Panc1 (cell line): Measurements from ENCODE around the gene CNGA4. TPM values are rescaled to one million over a fixed set of nuclear protein-coding genes. Genes with fewer than 3 reads are reported as not detected.

Experiments
- ATAC-seq: fragments of 200-7000 bp; cut with Tn5 transposase; 2 replicates; pipeline ENCODE4 v1.9.1; 2020; ENCODE audit warnings: mild to moderate bottlenecking, moderate library complexity
- BruUV-seq: library from RNA; stranded (reverse); fragments of 400-500 nt; replicated peaks from 2 replicates; lab custom pipeline; 2021; lab: Mats Ljungman, UMichigan
- CTCF ChIA-PET: fragments of 300-600 bp; sonication (Branson Sonifier 250); formaldehyde crosslinking; loops from one replicate; lab custom pipeline; 2022; ENCODE audit warnings: antibody characterized with exemption; lab: Charles Lee
- POLR2A ChIA-PET: fragments of 300-600 bp; sonication (Branson Sonifier 250); formaldehyde crosslinking; loops from one replicate; lab custom pipeline; 2022; ENCODE audit warnings: antibody characterized with exemption; lab: Charles Lee
- DNase-seq: peaks from one replicate; pipeline ENCODE4 v3.0.0-alpha.2; 2010; ENCODE audit warnings: low read depth, low spot score
- H3K27ac ChIP-seq: 2 replicates; pipeline ENCODE4 v1.5.1; 2011; ENCODE audit warnings: mild to moderate bottlenecking, low read length, inconsistent platforms
- H3K27me3 ChIP-seq: fragments of 200-500 bp; sonication (Bioruptor generic); 2 replicates; pipeline ENCODE4 v1.6.0; 2014; ENCODE audit warnings: low read length, inconsistent platforms; ENCODE audit not compliant: control insufficient read depth, insufficient read depth
- H3K36me3 ChIP-seq: fragments of 200-500 bp; sonication (Bioruptor generic); 2 replicates; pipeline ENCODE4 v1.5.1; 2014; ENCODE audit warnings: inconsistent platforms, mild to moderate bottlenecking, low read length, moderate library complexity; ENCODE audit not compliant: control insufficient read depth, insufficient read depth
- H3K4me1 ChIP-seq: 2 replicates; pipeline ENCODE4 v1.5.1; 2011; ENCODE audit warnings: inconsistent platforms, mild to moderate bottlenecking, low read length, moderate library complexity; ENCODE audit not compliant: control insufficient read depth, insufficient read depth
- H3K4me3 ChIP-seq, 2 experiments: 2 replicates each; pipeline ENCODE4 v1.5.1; 2011 to 2012; ENCODE audit warnings: low read depth in 2 of 2, low read length in 2 of 2, mild to moderate bottlenecking in 2 of 2, inconsistent platforms in 1 of 2, moderate library complexity in 1 of 2
- H3K9me3 ChIP-seq: fragments of 200-500 bp; sonication (Bioruptor generic); 2 replicates; pipeline ENCODE4 v1.5.1; 2014; ENCODE audit warnings: low read depth, mild to moderate bottlenecking, inconsistent platforms, low read length, moderate library complexity; ENCODE audit not compliant: control insufficient read depth, insufficient read depth
- CTCF ChIP-seq: fragments of 450-650 bp; IDR thresholded peaks from 2 replicates; pipeline ENCODE4 v1.5.1; 2017; ENCODE audit warnings: mild to moderate bottlenecking
- POLR2AphosphoS5 ChIP-seq: IDR thresholded peaks from 2 replicates; pipeline ENCODE4 v1.6.1; 2012; ENCODE audit warnings: mild to moderate bottlenecking, low read depth, low read length, moderate library complexity
- REST ChIP-seq, 2 experiments: IDR thresholded peaks; 2 replicates each; pipeline ENCODE4 v1.6.1; 2011 to 2012; ENCODE audit warnings: low read depth in 2 of 2, control low read depth in 1 of 2, low read length in 1 of 2, mild to moderate bottlenecking in 1 of 2, moderate library complexity in 1 of 2; ENCODE audit not compliant: insufficient read depth in 1 of 2
- SIN3A ChIP-seq: IDR thresholded peaks from 2 replicates; pipeline ENCODE4 v1.6.1; 2012; ENCODE audit warnings: low read depth, mild to moderate bottlenecking, low read length, moderate library complexity, borderline replicate concordance; ENCODE audit not compliant: insufficient read depth
- TCF7L2 ChIP-seq: IDR thresholded peaks from 2 replicates; pipeline ENCODE4 v1.6.1; 2011; ENCODE audit warnings: mild to moderate bottlenecking, low read depth, low read length, inconsistent platforms
- in situ Hi-C: cut with HindIII; loops from 2 replicates; pipeline ENCODE4 v1.10.0; 2016; ENCODE audit warnings: low sequenced_read_pairs, low pct_unique_long_range_greater_than_20kb
- intact Hi-C: fragments of 100-400 bp; cut with micrococcal nuclease; formaldehyde crosslinking; loops from one replicate; pipeline ENCODE4 v1.10.0; 2022; ENCODE audit not compliant: unreplicated experiment
- total RNA-seq: library from RNA; stranded (reverse); gene quantifications from one replicate; pipeline ENCODE4 v1.2.1, GENCODE V29; 2021; ENCODE audit not compliant: unreplicated experiment

The CNGA4 gene
- total RNA-seq, 1 experiment from 2014 or later: 0.62 TPM

GRCh38 chr11:6224421-6224820 is 14.5 kb upstream of the CNGA4 start:
- H3K4me1 ChIP-seq: no peaks in the 10 kb centered on the region
- no TSS peak for BruUV-seq
- ChIA-PET CTCF (no interaction called here), POLR2A (no interaction called here)
- no peak overlapping the region for H3K27ac ChIP-seq
- intact Hi-C loops: no loop called here
- in situ Hi-C loops: no loop called here
- TF ChIP-seq CTCF (no peak), SIN3A (no peak), POLR2AphosphoS5 (no peak), REST (IDR thresholded peaks at IDR 0.05; ENCODE audit: insufficient read depth in 1 of 2, low read depth in 2 of 2, low read length in 1 of 2) (no peak)
- DNase-seq (no peak), ATAC-seq (no peak)
- H3K9me3 ChIP-seq: no peaks in the 10 kb centered on the region
- no peaks in the 10 kb centered on the region for H3K27me3 ChIP-seq
- peaks cover 2% of the 10 kb centered on the region; the same call in 1 of the 2 replicates for H3K36me3 ChIP-seq
- H3K4me3 ChIP-seq: no peak overlapping the region

GRCh38 chr11:6225024-6225423 is 13.9 kb upstream of the CNGA4 start:
- no TSS peak for BruUV-seq
- peaks cover 2% of the 10 kb centered on the region; the same call in 1 of the 2 replicates for H3K36me3 ChIP-seq
- no peaks in the 10 kb centered on the region for H3K27me3 ChIP-seq
- DNase-seq (no peak), ATAC-seq (no peak)
- H3K27ac ChIP-seq: no peak overlapping the region
- no peak overlapping the region for H3K4me3 ChIP-seq
- POLR2A ChIA-PET: no interaction called here
- intact Hi-C loops: no loop called here
- no peaks in the 10 kb centered on the region for H3K4me1 ChIP-seq
- in situ Hi-C loops: no loop called here
- CTCF ChIA-PET: no interaction called here
- no peak for TF ChIP-seq SIN3A
- TF ChIP-seq POLR2AphosphoS5: no peak
- no peak for TF ChIP-seq REST (IDR thresholded peaks at IDR 0.05; ENCODE audit: insufficient read depth in 1 of 2, low read depth in 2 of 2, low read length in 1 of 2)
- no peak for TF ChIP-seq TCF7L2
- no peak for TF ChIP-seq CTCF
- no peaks in the 10 kb centered on the region for H3K9me3 ChIP-seq
